Adrenal gland (tissue), 5 donors: ENCODE measurements around the gene C12orf60.

Experiments used
- POLR2A ChIP-seq, 2 donors: fragments of 450-650 bp; IDR thresholded peaks; one replicate each; pipeline ENCODE4 v1.6.1; 2017; ENCODE audit warnings: antibody characterized with exemption in 2 of 2, mild to moderate bottlenecking in 2 of 2, moderate library complexity in 1 of 2
- TF ChIP-seq, protein P1 (sequence below), 6 experiments: fragments of 450-650 bp in 4 of 6; fragments of 200-600 bp in 2 of 6; sonication (generic) in 1 of 6; IDR thresholded peaks; 1 replicate in 5 of 6; 2 replicates in 1 of 6; pipeline versions ENCODE4 v1.5.1 to v1.8.0; 2016 to 2021; ENCODE audit warnings: antibody characterized with exemption in 6 of 6, mild to moderate bottlenecking in 2 of 6, moderate library complexity in 1 of 6
- donor health status: DM: no; HTN: no; CAD: no.

GRCh38 chr12:14773685-14774073 lies 29.8 kb upstream of the C12orf60 start:
- TF ChIP-seq, protein P1, sequence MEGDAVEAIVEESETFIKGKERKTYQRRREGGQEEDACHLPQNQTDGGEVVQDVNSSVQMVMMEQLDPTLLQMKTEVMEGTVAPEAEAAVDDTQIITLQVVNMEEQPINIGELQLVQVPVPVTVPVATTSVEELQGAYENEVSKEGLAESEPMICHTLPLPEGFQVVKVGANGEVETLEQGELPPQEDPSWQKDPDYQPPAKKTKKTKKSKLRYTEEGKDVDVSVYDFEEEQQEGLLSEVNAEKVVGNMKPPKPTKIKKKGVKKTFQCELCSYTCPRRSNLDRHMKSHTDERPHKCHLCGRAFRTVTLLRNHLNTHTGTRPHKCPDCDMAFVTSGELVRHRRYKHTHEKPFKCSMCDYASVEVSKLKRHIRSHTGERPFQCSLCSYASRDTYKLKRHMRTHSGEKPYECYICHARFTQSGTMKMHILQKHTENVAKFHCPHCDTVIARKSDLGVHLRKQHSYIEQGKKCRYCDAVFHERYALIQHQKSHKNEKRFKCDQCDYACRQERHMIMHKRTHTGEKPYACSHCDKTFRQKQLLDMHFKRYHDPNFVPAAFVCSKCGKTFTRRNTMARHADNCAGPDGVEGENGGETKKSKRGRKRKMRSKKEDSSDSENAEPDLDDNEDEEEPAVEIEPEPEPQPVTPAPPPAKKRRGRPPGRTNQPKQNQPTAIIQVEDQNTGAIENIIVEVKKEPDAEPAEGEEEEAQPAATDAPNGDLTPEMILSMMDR (IDR thresholded peaks at IDR 0.05), result no peak
- no peak for TF ChIP-seq POLR2A (IDR thresholded peaks at IDR 0.05)
